IMR-90 (cell line): ENCODE measurements around the gene MYH9. TPM values are rescaled to one million over a fixed set of nuclear protein-coding genes. Genes with fewer than 3 reads are reported as not detected.

Experiments
- ATAC-seq: fragments of 200-7000 bp; cut with Tn5 transposase; 2 replicates; pipeline ENCODE4 v1.9.1; 2020; ENCODE audit warnings: low read depth, mild to moderate bottlenecking, moderate library complexity
- BruUV-seq: library from RNA; stranded (reverse); fragments of 400-500 nt; replicated peaks from 2 replicates; lab custom pipeline; 2021; lab: Mats Ljungman, UMichigan
- CTCF ChIA-PET: fragments of 300-600 bp; formaldehyde crosslinking; extraction: SDS; loops from one replicate; lab custom pipeline; 2021; ENCODE audit warnings: antibody characterized with exemption; lab: Yijun Ruan, JAX
- POLR2A ChIA-PET: fragments of 300-600 bp; sonication (Branson Sonifier 250); formaldehyde crosslinking; loops from one replicate; lab custom pipeline; 2022; ENCODE audit warnings: antibody characterized with exemption; ENCODE audit not compliant: unreplicated experiment; lab: Charles Lee
- DNase-seq: peaks from one replicate; pipeline ENCODE4 v3.0.0; 2013
- H2AFZ ChIP-seq: replicated peaks from 2 replicates; pipeline ENCODE3; 2013; ENCODE audit warnings: low read length, mild to moderate bottlenecking; ENCODE audit not compliant: poor library complexity
- H2AK5ac ChIP-seq: 2 replicates; pipeline ENCODE4 v1.6.1; 2013; ENCODE audit warnings: low read depth, low read length, inconsistent platforms
- H2AK9ac ChIP-seq: replicated peaks from 2 replicates; pipeline ENCODE3; 2013; ENCODE audit warnings: mild to moderate bottlenecking, low read depth, low read length, moderate library complexity; ENCODE audit not compliant: poor library complexity
- H2BK120ac ChIP-seq: 2 replicates; pipeline ENCODE4 v1.6.1; 2013; ENCODE audit warnings: low read depth, low read length, inconsistent platforms
- H2BK15ac ChIP-seq: 3 replicates; pipeline ENCODE4 v1.6.1; 2013; ENCODE audit warnings: low read depth, low read length, inconsistent platforms
- H2BK20ac ChIP-seq: 2 replicates; pipeline ENCODE4 v1.6.1; 2013; ENCODE audit warnings: low read depth, mild to moderate bottlenecking, inconsistent platforms, low read length, moderate library complexity
- H2BK5ac ChIP-seq: 2 replicates; pipeline ENCODE4 v1.6.1; 2013; ENCODE audit warnings: mild to moderate bottlenecking, low read depth, low read length, inconsistent platforms; ENCODE audit not compliant: poor library complexity, severe bottlenecking
- H3K14ac ChIP-seq: replicated peaks from 2 replicates; pipeline ENCODE4 v1.6.1; 2013; ENCODE audit warnings: low read depth, low read length, inconsistent platforms
- H3K18ac ChIP-seq: 2 replicates; pipeline ENCODE4 v1.6.1; 2013; ENCODE audit warnings: low read depth, low read length, control low read depth
- H3K23ac ChIP-seq: 2 replicates; pipeline ENCODE4 v1.6.1; 2013; ENCODE audit warnings: low read depth, low read length, inconsistent platforms
- H3K27ac ChIP-seq: 2 replicates; pipeline ENCODE4 v1.5.1; 2013; ENCODE audit warnings: mild to moderate bottlenecking, control low read depth, low read length; ENCODE audit not compliant: insufficient read depth
- H3K27me3 ChIP-seq: 2 replicates; pipeline ENCODE4 v1.6.1; 2013; ENCODE audit warnings: low read length; ENCODE audit not compliant: control insufficient read depth, insufficient read depth
- H3K36me3 ChIP-seq: 2 replicates; pipeline ENCODE4 v1.6.1; 2013; ENCODE audit warnings: low read length, mixed read lengths; ENCODE audit not compliant: control insufficient read depth, insufficient read depth
- H3K4ac ChIP-seq: 2 replicates; pipeline ENCODE4 v1.6.1; 2013; ENCODE audit warnings: low read depth, low read length, inconsistent platforms
- H3K4me1 ChIP-seq: 2 replicates; pipeline ENCODE4 v1.6.1; 2013; ENCODE audit warnings: low read length, mixed read lengths; ENCODE audit not compliant: control insufficient read depth, insufficient read depth
- H3K4me2 ChIP-seq: 2 replicates; pipeline ENCODE4 v1.6.1; 2013; ENCODE audit warnings: low read depth, mild to moderate bottlenecking, control low read depth, low read length, moderate library complexity
- H3K4me3 ChIP-seq: 2 replicates; pipeline ENCODE4 v1.5.1; 2013; ENCODE audit warnings: low read depth, mild to moderate bottlenecking, control low read depth, low read length, moderate library complexity; ENCODE audit not compliant: insufficient read depth
- H3K56ac ChIP-seq: 2 replicates; pipeline ENCODE4 v1.6.1; 2013; ENCODE audit warnings: low read length, inconsistent platforms; ENCODE audit not compliant: insufficient read depth; ENCODE audit errors: extremely low read depth
- H3K79me1 ChIP-seq, 2 experiments: 2 replicates each; pipeline ENCODE4 v1.6.1; 2013; ENCODE audit warnings: low read length in 2 of 2, inconsistent platforms in 1 of 2, low read depth in 1 of 2
- H3K9ac ChIP-seq: 2 replicates; pipeline ENCODE4 v1.6.1; 2013; ENCODE audit warnings: low read depth, low read length, control low read depth
- H3K9me1 ChIP-seq: 2 replicates; pipeline ENCODE4 v1.6.1; 2013; ENCODE audit warnings: low read length, inconsistent platforms; ENCODE audit not compliant: insufficient read depth
- H3K9me3 ChIP-seq: 2 replicates; pipeline ENCODE4 v1.6.1; 2013; ENCODE audit warnings: low read length; ENCODE audit not compliant: control insufficient read depth, insufficient read depth
- H4K20me1 ChIP-seq: 2 replicates; pipeline ENCODE4 v1.6.1; 2013; ENCODE audit warnings: low read length, inconsistent platforms; ENCODE audit not compliant: insufficient read depth
- H4K5ac ChIP-seq: 2 replicates; pipeline ENCODE4 v1.6.1; 2013; ENCODE audit warnings: mild to moderate bottlenecking, low read depth, low read length, control low read depth
- H4K8ac ChIP-seq, 2 experiments: 2 replicates each; pipeline ENCODE4 v1.6.1; 2013; ENCODE audit warnings: low read depth in 2 of 2, low read length in 2 of 2, control low read depth in 1 of 2, inconsistent platforms in 1 of 2
- H4K91ac ChIP-seq: 2 replicates; pipeline ENCODE4 v1.6.1; 2013; ENCODE audit warnings: low read depth, low read length, inconsistent platforms; ENCODE audit not compliant: insufficient read depth
- RAD21 ChIP-seq: IDR thresholded peaks from 2 replicates; pipeline ENCODE4 v1.6.1; 2012; ENCODE audit warnings: low read length, improper control_type of control experiment
- RCOR1 ChIP-seq: IDR thresholded peaks from 2 replicates; pipeline ENCODE4 v1.6.1; 2012; ENCODE audit warnings: mild to moderate bottlenecking, low read length, improper control_type of control experiment; ENCODE audit not compliant: insufficient replicate concordance
- WGBS, 2 experiments: methylation state at CpG; one replicate each; pipeline versions ENCODE4 v1.1.5 to v1.1.7; 2013; ENCODE audit warnings: missing lambda C conversion rate in 2 of 2; ENCODE audit not compliant: insufficient read length in 1 of 2; ENCODE audit errors: extremely low coverage in 2 of 2; 5-methylcytosine and 5-hydroxymethylcytosine counted together
- dilution Hi-C: fragments of 300-500 bp; cut with HindIII; formaldehyde crosslinking; loops from one replicate; pipeline ENCODE4 v1.14.3; 2018; ENCODE audit warnings: low sequenced_read_pairs; ENCODE audit not compliant: unreplicated experiment
- in situ Hi-C: fragments of 300-500 bp; cut with MboI; formaldehyde crosslinking; loops from 3 replicates; pipeline ENCODE4 v1.14.3; 2019; ENCODE audit warnings: low sequenced_read_pairs, inconsistent platforms, mixed read lengths
- intact Hi-C: fragments of 100-400 bp; cut with micrococcal nuclease; formaldehyde crosslinking; loops from 2 replicates; pipeline ENCODE4 v1.10.0; 2022
- polyA plus RNA-seq, 3 experiments: library from polyadenylated mRNA; depleted of rRNA; stranded (reverse); fragments of >200 nt; gene quantifications; 2 replicates each; pipeline ENCODE4 v1.2.3, GENCODE V29; 2012; ENCODE audit warnings: low replicate concordance in 1 of 3
- total RNA-seq: library from RNA; depleted of rRNA; stranded (reverse); fragments of >200 nt; gene quantifications from 2 replicates; pipeline ENCODE4 v1.2.3, GENCODE V29; 2012
- TF ChIP-seq, protein P1 (sequence below): conservative IDR thresholded peaks from 2 replicates; pipeline ENCODE4 v1.5.1; 2012; ENCODE audit warnings: mild to moderate bottlenecking, low read depth, low read length, improper control_type of control experiment

The MYH9 gene
- total and polyA plus RNA-seq, 2 of the 4 experiments (the other 2 are of a cell fraction), result 475 to 554 TPM

DNA sequence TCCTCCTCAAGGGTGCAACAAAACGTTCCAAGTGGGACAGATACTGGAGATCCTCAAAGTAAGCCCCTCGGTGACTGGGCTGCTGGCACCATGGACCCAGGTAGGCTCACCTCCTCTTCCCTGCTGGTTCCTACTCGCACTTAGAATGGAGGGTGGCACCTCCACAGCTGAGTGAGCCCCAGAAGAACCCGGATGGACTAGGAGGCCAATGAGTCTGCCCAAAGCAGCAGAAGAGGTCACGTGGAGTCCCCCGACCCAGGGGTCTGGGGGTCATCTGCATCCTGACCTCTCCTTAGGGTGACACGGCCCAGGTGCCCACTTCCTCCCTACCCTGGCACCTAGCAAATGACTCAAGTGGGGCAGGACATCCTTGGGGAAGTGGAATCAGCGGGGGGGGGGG lies 130.5 kb downstream of the MYH9 start:
- Histone ChIP-seq H2AFZ (no peak overlapping the region), H3K23ac (no peak overlapping the region), H3K27me3 (no peaks in the 10 kb centered on the region), H3K4ac (no peak overlapping the region), H4K5ac (no peak overlapping the region), H3K14ac (no peak overlapping the region), H3K56ac (no peak overlapping the region), H3K79me1 (no peaks in the 10 kb centered on the region), H3K27ac (no peak overlapping the region), H3K4me1 (peaks cover 7% of the 10 kb centered on the region; the same call in 1 of the 2 replicates), H2BK120ac (no peak overlapping the region), H3K9me1 (peaks cover 3% of the 10 kb centered on the region; the same call in 1 of the 2 replicates), H3K9ac (no peak overlapping the region), H3K18ac (no peak overlapping the region), H3K4me3 (no peak overlapping the region), H2BK15ac (no peak overlapping the region), H2AK9ac (no peak overlapping the region), H3K9me3 (no peaks in the 10 kb centered on the region), H2BK5ac (no peak overlapping the region), H2BK20ac (no peak overlapping the region), H2AK5ac (no peak overlapping the region), H3K36me3 (no peaks in the 10 kb centered on the region), H3K4me2 (no peak overlapping the region), H4K8ac (no peak overlapping the region), H4K20me1 (no peaks in the 10 kb centered on the region), H4K91ac (no peak overlapping the region)
- WGBS, 2 experiments, result 80% methylated on average over 2 of the region's 8 CpGs; no CpG with 5 or more reads in 1 of the 2 experiments
- ATAC-seq (no peak), DNase-seq (no peak)
- in situ Hi-C loops (no loop called here), dilution Hi-C loops (no loop called here), intact Hi-C loops (no loop called here)
- TF ChIP-seq RCOR1 (no peak), RAD21 (no peak)
- TF ChIP-seq, protein P1, sequence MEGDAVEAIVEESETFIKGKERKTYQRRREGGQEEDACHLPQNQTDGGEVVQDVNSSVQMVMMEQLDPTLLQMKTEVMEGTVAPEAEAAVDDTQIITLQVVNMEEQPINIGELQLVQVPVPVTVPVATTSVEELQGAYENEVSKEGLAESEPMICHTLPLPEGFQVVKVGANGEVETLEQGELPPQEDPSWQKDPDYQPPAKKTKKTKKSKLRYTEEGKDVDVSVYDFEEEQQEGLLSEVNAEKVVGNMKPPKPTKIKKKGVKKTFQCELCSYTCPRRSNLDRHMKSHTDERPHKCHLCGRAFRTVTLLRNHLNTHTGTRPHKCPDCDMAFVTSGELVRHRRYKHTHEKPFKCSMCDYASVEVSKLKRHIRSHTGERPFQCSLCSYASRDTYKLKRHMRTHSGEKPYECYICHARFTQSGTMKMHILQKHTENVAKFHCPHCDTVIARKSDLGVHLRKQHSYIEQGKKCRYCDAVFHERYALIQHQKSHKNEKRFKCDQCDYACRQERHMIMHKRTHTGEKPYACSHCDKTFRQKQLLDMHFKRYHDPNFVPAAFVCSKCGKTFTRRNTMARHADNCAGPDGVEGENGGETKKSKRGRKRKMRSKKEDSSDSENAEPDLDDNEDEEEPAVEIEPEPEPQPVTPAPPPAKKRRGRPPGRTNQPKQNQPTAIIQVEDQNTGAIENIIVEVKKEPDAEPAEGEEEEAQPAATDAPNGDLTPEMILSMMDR, result no peak
- ChIA-PET CTCF (no interaction called here), POLR2A (no interaction called here)
- no TSS peak for BruUV-seq
